GM23338 (cell line): ENCODE measurements around the gene ARL6IP5. TPM values are rescaled to one million over a fixed set of nuclear protein-coding genes. Genes with fewer than 3 reads are reported as not detected.

Experiments
- ATAC-seq: fragments of 200-7000 bp; cut with Tn5 transposase; 3 replicates; pipeline ENCODE4 v1.9.1; 2020
- DNase-seq: peaks from one replicate; pipeline ENCODE4 v3.0.0-alpha.2; 2015; ENCODE audit warnings: low spot score
- H2AFZ ChIP-seq: fragments of 200-600 bp; sonication (generic); 2 replicates; pipeline ENCODE4 v1.8.0; 2016; ENCODE audit warnings: antibody characterized with exemption, mild to moderate bottlenecking, moderate library complexity
- H3F3A ChIP-seq: fragments of 200-600 bp; sonication (generic); replicated peaks from 2 replicates; pipeline ENCODE4 v1.8.0; 2017; ENCODE audit warnings: antibody characterized with exemption, mixed run types, low read depth
- H3K27ac ChIP-seq: fragments of 200-600 bp; sonication (generic); 2 replicates; pipeline ENCODE4 v1.6.1; 2016; ENCODE audit warnings: low read depth
- H3K27me3 ChIP-seq: fragments of 200-600 bp; sonication (generic); 2 replicates; pipeline ENCODE4 v1.8.0; 2016; ENCODE audit warnings: mild to moderate bottlenecking, mixed run types, moderate library complexity; ENCODE audit not compliant: insufficient read depth
- H3K36me3 ChIP-seq: fragments of 200-600 bp; sonication (generic); 2 replicates; pipeline ENCODE4 v1.8.0; 2016; ENCODE audit warnings: mild to moderate bottlenecking; ENCODE audit not compliant: insufficient read depth
- H3K4me1 ChIP-seq: fragments of 200-600 bp; sonication (generic); 2 replicates; pipeline ENCODE4 v1.8.0; 2016; ENCODE audit warnings: mild to moderate bottlenecking, moderate library complexity; ENCODE audit not compliant: insufficient read depth
- H3K4me2 ChIP-seq: fragments of 200-600 bp; sonication (generic); 2 replicates; pipeline ENCODE4 v1.7.1; 2017; ENCODE audit warnings: mixed run types
- H3K4me3 ChIP-seq: fragments of 200-600 bp; sonication (generic); 2 replicates; pipeline ENCODE4 v1.6.1; 2016; ENCODE audit warnings: mixed run types
- H3K79me2 ChIP-seq: fragments of 200-600 bp; sonication (generic); replicated peaks from 2 replicates; pipeline ENCODE4 v1.8.0; 2017; ENCODE audit warnings: mild to moderate bottlenecking; ENCODE audit not compliant: insufficient read depth
- H3K9me2 ChIP-seq: fragments of 200-600 bp; sonication (generic); 2 replicates; pipeline ENCODE4 v1.8.0; 2017; ENCODE audit not compliant: insufficient read depth
- H4K20me1 ChIP-seq: fragments of 200-600 bp; sonication (generic); replicated peaks from 2 replicates; pipeline ENCODE4 v1.8.0; 2017; ENCODE audit warnings: mild to moderate bottlenecking; ENCODE audit not compliant: insufficient read depth
- H3K27ac Mint-ChIP-seq: 2 replicates; pipeline ENCODE4 v1.8.0; 2020; ENCODE audit warnings: inconsistent platforms, mild to moderate bottlenecking, moderate library complexity, mixed read lengths
- H3K27me3 Mint-ChIP-seq: 3 replicates; pipeline ENCODE4 v1.8.0; 2022; ENCODE audit warnings: low read depth, mild to moderate bottlenecking, moderate library complexity, mixed read lengths, inconsistent platforms; ENCODE audit not compliant: insufficient read depth, poor library complexity
- H3K36me3 Mint-ChIP-seq: 3 replicates; pipeline ENCODE4 v1.8.0; 2021; ENCODE audit warnings: low read depth, mild to moderate bottlenecking, inconsistent platforms, moderate library complexity, mixed read lengths
- H3K4me1 Mint-ChIP-seq: 3 replicates; pipeline ENCODE4 v1.8.0; 2020; ENCODE audit warnings: mild to moderate bottlenecking, inconsistent platforms, mixed read lengths
- H3K4me3 Mint-ChIP-seq: 3 replicates; pipeline ENCODE4 v1.8.0; 2021; ENCODE audit warnings: moderate library complexity, mild to moderate bottlenecking, inconsistent platforms, mixed read lengths
- H3K9me3 Mint-ChIP-seq: 3 replicates; pipeline ENCODE4 v1.8.0; 2020; ENCODE audit warnings: moderate library complexity, mild to moderate bottlenecking, inconsistent platforms, mixed read lengths
- JUNB ChIP-seq: IDR thresholded peaks from one replicate; pipeline ENCODE4 v1.6.1; 2016; ENCODE audit warnings: antibody characterized with exemption; ENCODE audit not compliant: unreplicated experiment
- POLR2AphosphoS5 ChIP-seq: IDR thresholded peaks from 2 replicates; pipeline ENCODE4 v1.6.1; 2016; ENCODE audit warnings: antibody characterized with exemption, low read depth
- REST ChIP-seq: IDR thresholded peaks from one replicate; pipeline ENCODE4 v1.6.1; 2018; ENCODE audit warnings: antibody characterized with exemption; ENCODE audit not compliant: unreplicated experiment
- STAT1 ChIP-seq: IDR thresholded peaks from one replicate; pipeline ENCODE4 v1.6.1; 2016; ENCODE audit warnings: antibody characterized with exemption; ENCODE audit not compliant: unreplicated experiment
- ZNF114 ChIP-seq: fragments of 250-450 bp; sonication (Bioruptor Pico); IDR thresholded peaks from 2 replicates; pipeline ENCODE4 v1.5.0; 2020; ENCODE audit warnings: mild to moderate bottlenecking, moderate library complexity
- ZNF462 ChIP-seq: fragments of 250-450 bp; sonication (Bioruptor Pico); IDR thresholded peaks from 2 replicates; pipeline ENCODE4 v1.5.0; 2020; ENCODE audit warnings: mild to moderate bottlenecking, moderate library complexity
- polyA plus RNA-seq: library from polyadenylated mRNA; unstranded; fragments of >200 nt; fragmentation: Nextera tagmentation; extraction: Ambion mirVana; gene quantifications from 2 replicates; pipeline ENCODE4 v1.2.1, GENCODE V29; 2016
- total RNA-seq: library from RNA; depleted of rRNA; stranded (reverse); fragments of >200 nt; shearing (Covaris generic); gene quantifications from 2 replicates; pipeline ENCODE4 v1.2.3, GENCODE V29; 2014

ARL6IP5 gene
- total and polyA plus RNA-seq, 2 experiments from 2014 or later, result 28.8 to 39.8 TPM

GRCh38 chr3:69145688-69146087, 61.0 kb downstream of the ARL6IP5 start:
- Histone ChIP-seq H3F3A (0 out of 2 replicates have a peak, but pooled peaks cover 4% of the 10 kb centered on the region), H3K36me3 (no peaks in the 10 kb centered on the region), H2AFZ (no peak overlapping the region), H4K20me1 (no peaks in the 10 kb centered on the region; the same call in 1 of the 2 replicates), H3K4me2 (no peak overlapping the region), H3K27ac (no peak overlapping the region), H3K79me2 (no peaks in the 10 kb centered on the region), H3K4me1 (peaks cover 5% of the 10 kb centered on the region), H3K4me3 (no peak overlapping the region), H3K9me2 (no peaks in the 10 kb centered on the region), H3K27me3 (peaks cover 49% of the 10 kb centered on the region)
- TF ChIP-seq JUNB (no peak), POLR2AphosphoS5 (no peak), ZNF462 (no peak), ZNF114 (no peak), STAT1 (no peak), REST (no peak)
- no peak for DNase-seq
- H3K9me3 Mint-ChIP-seq, result no peaks in the 10 kb centered on the region; the same call in 2 of the 3 replicates
- no peak overlapping the region for H3K4me3 Mint-ChIP-seq
- ATAC-seq, result no peak
- peaks cover 23% of the 10 kb centered on the region for H3K4me1 Mint-ChIP-seq
- no peak overlapping the region for H3K27ac Mint-ChIP-seq
- peaks cover 7% of the 10 kb centered on the region for H3K27me3 Mint-ChIP-seq
- H3K36me3 Mint-ChIP-seq, result no peaks in the 10 kb centered on the region
